D721Med (cell line): Measurements from ENCODE around the gene A1BG.
"Not testable (repeated sequence)": the region's sequence is repeated elsewhere in the genome, so short reads cannot be mapped to it uniquely, and the experiment has no call there.

Experiments used
- DNase-seq: peaks from one replicate; pipeline ENCODE4 v3.0.0; 2011; ENCODE audit warnings: low spot score; ENCODE audit not compliant: insufficient read length
- FAIRE-seq: peaks from 2 replicates; lab custom pipeline; 2011; peaks lifted over from hg19 to GRCh38; lab: Jason Lieb, UNC
- TF ChIP-seq, protein P1 (sequence below): IDR thresholded peaks from 2 replicates; pipeline ENCODE4 v1.5.1; 2012; ENCODE audit warnings: mild to moderate bottlenecking, control low read depth; ENCODE audit not compliant: insufficient read depth; ENCODE audit errors: missing control alignments

Gene A1BG

GRCh38 chr19:58310685-58311084, 42.6 kb downstream of the A1BG start:
- FAIRE-seq, DNase-seq: not testable (repeated sequence)
- TF ChIP-seq, protein P1, sequence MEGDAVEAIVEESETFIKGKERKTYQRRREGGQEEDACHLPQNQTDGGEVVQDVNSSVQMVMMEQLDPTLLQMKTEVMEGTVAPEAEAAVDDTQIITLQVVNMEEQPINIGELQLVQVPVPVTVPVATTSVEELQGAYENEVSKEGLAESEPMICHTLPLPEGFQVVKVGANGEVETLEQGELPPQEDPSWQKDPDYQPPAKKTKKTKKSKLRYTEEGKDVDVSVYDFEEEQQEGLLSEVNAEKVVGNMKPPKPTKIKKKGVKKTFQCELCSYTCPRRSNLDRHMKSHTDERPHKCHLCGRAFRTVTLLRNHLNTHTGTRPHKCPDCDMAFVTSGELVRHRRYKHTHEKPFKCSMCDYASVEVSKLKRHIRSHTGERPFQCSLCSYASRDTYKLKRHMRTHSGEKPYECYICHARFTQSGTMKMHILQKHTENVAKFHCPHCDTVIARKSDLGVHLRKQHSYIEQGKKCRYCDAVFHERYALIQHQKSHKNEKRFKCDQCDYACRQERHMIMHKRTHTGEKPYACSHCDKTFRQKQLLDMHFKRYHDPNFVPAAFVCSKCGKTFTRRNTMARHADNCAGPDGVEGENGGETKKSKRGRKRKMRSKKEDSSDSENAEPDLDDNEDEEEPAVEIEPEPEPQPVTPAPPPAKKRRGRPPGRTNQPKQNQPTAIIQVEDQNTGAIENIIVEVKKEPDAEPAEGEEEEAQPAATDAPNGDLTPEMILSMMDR = peak; percentile 27

DNA sequence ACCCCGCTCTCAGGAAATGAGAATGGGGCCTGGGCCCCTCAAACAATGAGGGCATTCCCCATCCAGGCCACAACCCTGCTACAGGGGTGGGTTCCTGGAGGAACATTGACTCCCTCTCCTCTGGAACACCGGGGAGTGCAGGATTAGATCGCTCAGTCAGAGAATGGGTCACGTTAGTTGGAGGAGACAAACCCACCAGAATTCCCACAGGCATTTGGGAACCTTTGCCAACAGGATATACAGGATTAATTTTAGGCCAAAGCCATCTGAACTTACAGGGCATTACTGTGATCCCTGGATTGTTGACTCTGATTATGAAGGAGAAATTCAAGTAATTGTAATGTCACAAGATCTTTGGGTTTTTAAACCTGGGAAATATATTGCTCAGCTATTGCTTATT, 45.6 kb downstream of the A1BG start:
- TF ChIP-seq, protein P1 = no peak
- FAIRE-seq = no peak
- no peak for DNase-seq

- TF ChIP-seq, protein P1 = no peak
- no peak for FAIRE-seq
- DNase-seq = no peak
Observed at GRCh38 chr19:58305932-58306323, 47.4 kb downstream of the A1BG start.

- FAIRE-seq (no peak), DNase-seq (peak; percentile 57)
- TF ChIP-seq, protein P1 = no peak
Observed at GRCh38 chr19:58305065-58305931, 48.0 kb downstream of the A1BG start, which contains the start of gene ERVK3-1. ERVK3-1 (plus strand) TSS chr19:58305377; CDS start chr19:58312169, 6,792 bp downstream.

GRCh38 chr19:58304748-58305064, 48.6 kb downstream of the A1BG start:
- FAIRE-seq (no peak), DNase-seq (no peak)
- TF ChIP-seq, protein P1 = no peak

- DNase-seq (no peak), FAIRE-seq (no peak)
Observed at GRCh38 chr19:58304255-58304654, 49.0 kb downstream of the A1BG start.

DNA sequence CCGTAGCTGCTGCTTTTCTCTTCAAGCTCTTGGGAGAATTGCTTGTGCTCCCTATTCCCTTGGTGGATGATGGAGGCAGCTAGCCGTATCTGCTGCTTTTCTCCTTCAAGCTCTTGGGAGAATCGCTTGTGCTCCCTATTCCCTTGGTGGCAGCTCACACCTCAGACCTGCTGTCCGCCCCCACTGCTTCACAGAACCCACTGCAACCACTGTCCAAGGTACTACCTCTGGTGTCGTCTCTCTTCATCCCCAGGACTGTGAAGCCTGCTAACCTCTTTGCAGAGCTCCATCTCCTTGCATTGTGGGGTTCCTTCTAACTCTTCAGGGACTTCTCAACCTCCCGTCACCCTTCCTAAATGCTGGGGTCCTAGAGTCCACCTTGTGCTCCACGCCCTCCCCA, 52.7 kb downstream of the A1BG start:
- DNase-seq = no peak
- TF ChIP-seq, protein P1 = no peak
- FAIRE-seq = no peak

More at GRCh38 chr19:58304255-58304654, 49.0 kb downstream of the A1BG start:
- TF ChIP-seq, protein P1 = no peak
